Activated naive CD8-positive, alpha-beta T cell (primary cell): ENCODE results near the gene BICRAL.
"Not testable (repeated sequence)": the region's sequence is repeated elsewhere in the genome, so short reads cannot be mapped to it uniquely, and the experiment has no call there.

Experiments used
- H3K27ac Mint-ChIP-seq: one replicate; pipeline ENCODE4 v1.8.0; 2021; ENCODE audit warnings: mixed read lengths
- H3K27me3 Mint-ChIP-seq: one replicate; pipeline ENCODE4 v1.8.0; 2021; ENCODE audit warnings: mixed read lengths
- H3K36me3 Mint-ChIP-seq: one replicate; pipeline ENCODE4 v1.8.0; 2021; ENCODE audit warnings: mixed read lengths
- H3K4me1 Mint-ChIP-seq: one replicate; pipeline ENCODE4 v1.8.0; 2021; ENCODE audit warnings: low read depth, mixed read lengths
- H3K4me3 Mint-ChIP-seq: one replicate; pipeline ENCODE4 v1.8.0; 2021; ENCODE audit warnings: mild to moderate bottlenecking, mixed read lengths
- H3K9me3 Mint-ChIP-seq: one replicate; pipeline ENCODE4 v1.8.0; 2021; ENCODE audit warnings: low read depth, mixed read lengths

BICRAL gene

DNA sequence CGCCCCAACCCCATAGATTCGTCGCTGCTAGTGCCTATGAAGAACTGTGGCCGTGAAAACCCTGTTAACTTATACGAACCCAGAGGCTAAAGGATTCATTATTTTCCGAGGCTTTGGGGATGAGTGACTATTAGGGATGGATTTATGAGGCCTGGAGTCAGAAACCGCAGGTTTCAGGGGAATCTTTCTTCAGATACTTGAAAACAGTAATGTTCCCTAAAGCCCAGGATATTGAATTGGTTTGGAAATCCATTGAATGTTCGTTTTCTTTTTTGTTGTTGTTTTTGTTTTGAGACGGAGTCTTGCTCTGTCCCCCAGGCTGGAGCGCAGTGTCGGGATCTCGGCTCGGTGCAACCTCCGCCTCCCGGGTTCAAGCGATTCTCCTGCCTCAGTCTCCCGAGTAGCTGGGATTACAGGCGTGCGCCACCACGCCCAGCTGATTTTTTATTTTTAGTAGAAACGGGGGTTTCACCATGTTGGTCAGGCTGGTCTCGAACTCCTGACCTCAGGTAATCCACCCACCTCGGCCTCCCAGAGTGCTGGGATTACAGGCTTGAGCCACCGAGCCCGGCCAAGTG lies 98.5 kb downstream of the BICRAL start:
- not testable (repeated sequence) for H3K27me3 Mint-ChIP-seq, H3K36me3 Mint-ChIP-seq, H3K9me3 Mint-ChIP-seq
- Mint-ChIP-seq H3K4me3 (peak overlapping the region; percentile 96), H3K27ac (peak overlapping the region; percentile 99), H3K4me1 (peaks cover 23% of the 10 kb centered on the region)

DNA sequence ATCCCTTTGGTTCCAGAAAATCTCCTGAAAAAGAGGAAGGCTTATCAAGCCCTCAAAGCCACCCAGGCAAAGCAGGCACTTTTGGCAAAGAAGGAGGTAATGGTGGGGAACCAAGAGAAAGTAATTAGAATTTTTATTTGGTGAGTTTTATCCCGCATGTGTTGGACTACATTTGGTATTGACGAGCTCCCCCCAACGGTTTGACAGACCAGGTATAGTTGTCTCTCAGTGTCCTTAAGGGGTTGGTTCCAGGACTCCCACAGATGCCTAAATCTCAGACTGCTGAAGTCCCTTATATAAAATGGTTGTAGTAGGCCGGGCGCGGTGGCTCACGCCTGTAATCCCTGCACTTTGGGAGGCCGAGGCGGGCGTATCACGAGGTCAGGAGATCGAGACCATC lies 99.0 kb downstream of the BICRAL start:
- not testable (repeated sequence) for H3K9me3 Mint-ChIP-seq, H3K27me3 Mint-ChIP-seq, H3K36me3 Mint-ChIP-seq
- H3K4me3 Mint-ChIP-seq: peak overlapping the region; percentile 96
- peaks cover 27% of the 10 kb centered on the region for H3K4me1 Mint-ChIP-seq
- peak overlapping the region; percentile 99 for H3K27ac Mint-ChIP-seq

DNA sequence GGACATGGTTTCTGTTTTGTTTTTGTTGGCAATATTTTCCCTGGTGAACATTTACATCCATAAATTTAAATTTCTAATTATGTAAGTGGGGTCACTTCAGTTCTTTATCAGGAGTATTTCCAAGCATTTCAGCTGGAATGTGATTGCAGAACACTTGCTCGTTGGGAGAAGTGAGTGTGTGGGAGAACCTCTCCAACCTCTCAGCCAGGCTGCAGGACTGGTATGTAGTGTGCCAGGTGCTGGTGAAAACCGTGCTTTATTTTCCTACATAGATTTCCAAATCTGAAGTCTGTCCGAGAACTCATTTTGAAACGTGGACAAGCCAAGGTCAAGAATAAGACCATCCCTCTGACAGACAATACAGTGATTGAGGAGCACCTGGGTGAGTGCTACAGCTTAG lies 103.8 kb downstream of the BICRAL start:
- Mint-ChIP-seq H3K4me3 (no peak overlapping the region), H3K27ac (no peak overlapping the region), H3K27me3 (no peaks in the 10 kb centered on the region), H3K36me3 (peaks cover 8% of the 10 kb centered on the region), H3K4me1 (peaks cover 39% of the 10 kb centered on the region), H3K9me3 (no peaks in the 10 kb centered on the region)

DNA sequence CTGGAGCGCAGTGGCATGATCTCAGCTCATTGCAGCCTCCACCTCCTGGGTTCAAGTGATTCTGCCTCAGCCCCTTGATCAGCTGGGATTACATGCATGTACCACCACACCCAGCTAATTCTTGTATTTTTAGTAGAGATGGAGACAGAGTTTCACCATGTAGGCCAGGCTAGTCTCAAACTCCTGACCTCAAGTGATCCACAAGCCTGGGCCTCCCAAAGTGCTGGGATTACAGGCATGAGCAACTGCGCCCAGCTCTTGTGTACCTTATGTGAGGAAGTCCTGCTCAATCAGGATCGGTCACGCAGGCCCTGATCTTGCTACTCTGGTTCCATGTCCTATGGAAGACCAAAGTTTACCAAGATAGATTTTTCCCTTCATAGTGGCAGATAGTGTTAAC lies 106.3 kb downstream of the BICRAL start:
- H3K36me3 Mint-ChIP-seq, H3K27ac Mint-ChIP-seq, H3K9me3 Mint-ChIP-seq, H3K27me3 Mint-ChIP-seq, H3K4me3 Mint-ChIP-seq: not testable (repeated sequence)
- H3K4me1 Mint-ChIP-seq: peaks cover 41% of the 10 kb centered on the region

- H3K36me3 Mint-ChIP-seq: no peaks in the 10 kb centered on the region
- peak overlapping the region; percentile 98 for H3K27ac Mint-ChIP-seq
- peaks cover 28% of the 10 kb centered on the region for H3K4me1 Mint-ChIP-seq
Observed at GRCh38 chr6:42889815-42890214, 108.0 kb downstream of the BICRAL start.

GRCh38 chr6:42890311-42891198 lies 108.7 kb downstream of the BICRAL start:
- no peaks in the 10 kb centered on the region for H3K27me3 Mint-ChIP-seq
- no peaks in the 10 kb centered on the region for H3K9me3 Mint-ChIP-seq
- H3K36me3 Mint-ChIP-seq: no peaks in the 10 kb centered on the region
- peak overlapping the region; percentile 98 for H3K27ac Mint-ChIP-seq
- H3K4me3 Mint-ChIP-seq: peak overlapping the region; percentile 95
- peaks cover 28% of the 10 kb centered on the region for H3K4me1 Mint-ChIP-seq

More at GRCh38 chr6:42889815-42890214, 108.0 kb downstream of the BICRAL start:
- no peaks in the 10 kb centered on the region for H3K27me3 Mint-ChIP-seq
- no peaks in the 10 kb centered on the region for H3K9me3 Mint-ChIP-seq
- H3K4me3 Mint-ChIP-seq: peak overlapping the region; percentile 95

DNA sequence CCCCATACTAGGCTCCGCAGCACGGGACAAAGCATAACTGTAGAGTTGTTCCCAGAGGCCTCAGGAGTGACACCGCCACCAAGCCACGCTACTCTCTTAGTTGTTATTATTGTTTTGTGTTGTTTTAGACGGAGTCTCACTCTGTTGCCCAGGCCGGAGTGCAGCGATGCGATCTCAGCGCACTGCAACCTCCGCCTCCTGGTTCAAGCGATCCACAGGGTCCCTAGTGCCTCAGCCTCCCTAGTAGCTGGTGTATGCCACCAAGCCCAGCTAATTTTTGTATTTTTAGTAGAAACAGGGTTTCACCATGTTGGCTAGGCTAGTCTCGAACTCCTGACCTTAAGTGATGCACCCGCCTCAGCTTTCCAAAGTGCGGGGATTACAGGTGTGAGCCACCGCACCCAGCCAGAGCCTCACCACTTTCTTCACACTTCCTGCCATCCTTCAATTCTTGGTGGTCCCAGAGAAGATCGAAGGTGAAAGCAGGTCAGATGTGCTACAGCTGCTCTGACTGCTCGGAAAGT lies 109.4 kb downstream of the BICRAL start:
- H3K27ac Mint-ChIP-seq: peak overlapping the region; percentile 98
- H3K4me3 Mint-ChIP-seq: peak overlapping the region; percentile 95
- H3K27me3 Mint-ChIP-seq: no peaks in the 10 kb centered on the region
- H3K9me3 Mint-ChIP-seq: no peaks in the 10 kb centered on the region
- H3K36me3 Mint-ChIP-seq: no peaks in the 10 kb centered on the region
- H3K4me1 Mint-ChIP-seq: peaks cover 23% of the 10 kb centered on the region

DNA sequence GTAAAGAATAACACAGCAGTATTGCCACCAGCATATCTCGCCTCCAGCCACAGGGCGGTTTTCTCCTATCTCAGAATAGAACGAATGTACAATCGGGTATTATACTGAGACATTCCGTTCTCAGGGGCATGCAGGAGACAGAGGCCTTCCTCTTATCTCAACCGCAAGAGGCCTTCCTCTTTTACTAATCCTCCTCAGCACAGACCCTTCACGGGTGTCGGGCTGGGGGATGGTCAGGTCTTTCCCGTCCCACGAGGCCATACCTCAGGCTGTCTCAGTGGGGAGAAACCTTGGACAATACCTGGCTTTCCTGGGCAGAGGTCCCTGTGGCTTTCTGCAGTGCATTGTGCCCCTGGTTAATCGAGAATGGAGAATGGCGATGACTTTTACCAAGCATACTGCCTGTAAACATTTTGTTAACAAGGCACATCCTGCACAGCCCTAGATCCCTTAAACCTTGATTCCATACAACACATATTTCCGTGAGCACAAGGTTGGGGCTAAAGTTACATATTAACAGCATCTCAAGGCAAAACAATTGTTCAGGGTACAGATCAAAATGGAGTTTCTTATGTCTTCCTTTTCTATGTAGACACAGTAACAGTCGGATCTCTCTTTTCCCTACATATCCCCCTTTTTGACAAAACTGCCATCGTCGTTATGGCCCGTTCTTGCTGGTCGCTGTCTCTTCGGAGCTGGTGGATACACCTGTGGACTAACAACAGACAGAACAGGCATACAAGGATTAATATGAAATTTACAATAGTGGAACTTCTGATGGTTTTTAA lies 112.4 kb downstream of the BICRAL start:
- not testable (repeated sequence) for H3K9me3 Mint-ChIP-seq, H3K27ac Mint-ChIP-seq, H3K36me3 Mint-ChIP-seq, H3K27me3 Mint-ChIP-seq, H3K4me3 Mint-ChIP-seq
- H3K4me1 Mint-ChIP-seq: peaks cover 17% of the 10 kb centered on the region

DNA sequence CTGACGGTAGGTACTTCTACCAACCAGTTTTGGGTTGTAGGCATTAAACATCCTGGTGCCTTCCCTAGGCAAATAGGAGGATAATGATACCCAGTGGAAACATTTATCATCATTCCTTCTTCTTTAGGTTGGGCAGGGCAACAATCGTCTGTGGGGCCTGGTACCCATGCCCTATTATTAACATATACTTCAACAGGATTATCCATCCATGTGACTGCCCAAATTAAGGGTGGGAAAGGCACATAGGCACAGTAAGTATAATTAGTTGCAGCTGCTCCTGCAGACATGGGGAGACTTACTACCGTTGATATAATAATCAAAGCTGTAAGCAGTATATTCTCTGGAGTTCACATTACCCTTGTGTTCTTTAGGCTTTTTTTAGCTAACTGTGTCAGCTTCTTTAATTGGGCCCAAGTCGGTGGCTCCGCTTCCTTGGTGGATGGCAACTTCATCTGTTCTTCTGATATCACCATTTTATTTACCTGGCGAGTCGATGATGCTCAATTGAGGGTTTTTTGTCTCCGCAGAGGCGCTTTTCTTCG lies 114.4 kb downstream of the BICRAL start:
- Mint-ChIP-seq H3K9me3 (no peaks in the 10 kb centered on the region), H3K27me3 (no peaks in the 10 kb centered on the region), H3K4me1 (peaks cover 3% of the 10 kb centered on the region), H3K4me3 (no peak overlapping the region), H3K36me3 (no peaks in the 10 kb centered on the region), H3K27ac (no peak overlapping the region)

DNA sequence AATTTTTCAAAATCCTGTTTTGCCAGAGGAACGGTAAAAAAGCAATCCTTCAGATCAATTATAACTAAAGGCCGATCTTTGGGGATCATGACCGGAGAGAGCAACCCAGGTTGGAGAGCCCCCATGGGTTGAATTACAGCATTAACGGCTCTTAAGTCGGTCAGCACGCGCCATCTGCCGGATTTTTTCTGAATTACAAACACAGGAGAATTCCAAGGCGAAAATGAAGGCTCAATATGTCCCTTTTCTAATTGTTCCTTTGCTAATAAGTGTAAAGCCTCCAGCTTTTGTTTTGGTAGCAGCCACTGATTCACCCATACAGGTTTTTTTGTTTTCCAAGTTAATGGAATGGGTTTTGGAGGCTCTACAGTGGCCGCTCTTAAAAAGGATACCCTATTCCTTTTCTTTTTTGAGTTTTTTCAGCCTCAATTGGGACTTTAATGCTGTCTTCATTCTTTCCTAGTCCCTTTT lies 117.1 kb downstream of the BICRAL start:
- Mint-ChIP-seq H3K27ac (no peak overlapping the region), H3K4me3 (no peak overlapping the region), H3K27me3 (no peaks in the 10 kb centered on the region), H3K36me3 (no peaks in the 10 kb centered on the region), H3K4me1 (peaks cover 11% of the 10 kb centered on the region), H3K9me3 (no peaks in the 10 kb centered on the region)

DNA sequence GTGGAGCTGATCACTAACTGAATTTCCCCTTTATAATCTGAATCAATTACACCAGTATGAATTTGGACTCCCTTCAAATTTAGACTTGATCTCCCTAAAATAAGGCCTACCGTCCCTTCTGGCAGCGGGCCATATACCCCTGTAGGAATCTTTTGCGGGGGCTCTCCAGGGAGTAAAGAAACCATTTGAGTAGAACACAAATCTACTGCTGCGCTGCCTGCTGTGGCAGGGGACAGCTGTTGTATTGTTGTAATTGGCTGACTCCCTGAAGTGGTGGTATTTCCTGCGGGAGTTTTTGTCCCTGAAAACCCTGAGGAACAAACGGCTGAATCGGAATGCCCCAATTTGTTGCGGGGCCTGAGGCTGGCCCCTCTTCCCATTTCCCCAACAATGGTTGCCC lies 118.0 kb downstream of the BICRAL start:
- H3K9me3 Mint-ChIP-seq: no peaks in the 10 kb centered on the region
- H3K4me3 Mint-ChIP-seq: no peak overlapping the region
- peaks cover 11% of the 10 kb centered on the region for H3K4me1 Mint-ChIP-seq
- H3K27ac Mint-ChIP-seq: no peak overlapping the region
- H3K36me3 Mint-ChIP-seq: no peaks in the 10 kb centered on the region
- no peaks in the 10 kb centered on the region for H3K27me3 Mint-ChIP-seq

- Mint-ChIP-seq H3K9me3 (no peaks in the 10 kb centered on the region), H3K4me3 (no peak overlapping the region), H3K4me1 (peaks cover 11% of the 10 kb centered on the region), H3K27ac (no peak overlapping the region), H3K27me3 (no peaks in the 10 kb centered on the region), H3K36me3 (no peaks in the 10 kb centered on the region)
Observed at GRCh38 chr6:42901538-42901957, 119.7 kb downstream of the BICRAL start.

GRCh38 chr6:42902429-42903263 lies 120.8 kb downstream of the BICRAL start:
- H3K36me3 Mint-ChIP-seq, H3K27me3 Mint-ChIP-seq, H3K4me3 Mint-ChIP-seq, H3K27ac Mint-ChIP-seq, H3K9me3 Mint-ChIP-seq: not testable (repeated sequence)
- H3K4me1 Mint-ChIP-seq: peaks cover 11% of the 10 kb centered on the region

GRCh38 chr6:42904467-42904866 lies 122.6 kb downstream of the BICRAL start:
- Mint-ChIP-seq H3K36me3 (no peaks in the 10 kb centered on the region), H3K27me3 (no peaks in the 10 kb centered on the region), H3K27ac (no peak overlapping the region), H3K9me3 (no peaks in the 10 kb centered on the region), H3K4me3 (no peak overlapping the region), H3K4me1 (peaks cover 9% of the 10 kb centered on the region)
